ENCODE data around the gene MOV10L1.
"Not testable (repeated sequence)": the region's sequence is repeated elsewhere in the genome, so short reads cannot be mapped to it uniquely, and the experiment has no call there.

MOV10L1 gene

DNA sequence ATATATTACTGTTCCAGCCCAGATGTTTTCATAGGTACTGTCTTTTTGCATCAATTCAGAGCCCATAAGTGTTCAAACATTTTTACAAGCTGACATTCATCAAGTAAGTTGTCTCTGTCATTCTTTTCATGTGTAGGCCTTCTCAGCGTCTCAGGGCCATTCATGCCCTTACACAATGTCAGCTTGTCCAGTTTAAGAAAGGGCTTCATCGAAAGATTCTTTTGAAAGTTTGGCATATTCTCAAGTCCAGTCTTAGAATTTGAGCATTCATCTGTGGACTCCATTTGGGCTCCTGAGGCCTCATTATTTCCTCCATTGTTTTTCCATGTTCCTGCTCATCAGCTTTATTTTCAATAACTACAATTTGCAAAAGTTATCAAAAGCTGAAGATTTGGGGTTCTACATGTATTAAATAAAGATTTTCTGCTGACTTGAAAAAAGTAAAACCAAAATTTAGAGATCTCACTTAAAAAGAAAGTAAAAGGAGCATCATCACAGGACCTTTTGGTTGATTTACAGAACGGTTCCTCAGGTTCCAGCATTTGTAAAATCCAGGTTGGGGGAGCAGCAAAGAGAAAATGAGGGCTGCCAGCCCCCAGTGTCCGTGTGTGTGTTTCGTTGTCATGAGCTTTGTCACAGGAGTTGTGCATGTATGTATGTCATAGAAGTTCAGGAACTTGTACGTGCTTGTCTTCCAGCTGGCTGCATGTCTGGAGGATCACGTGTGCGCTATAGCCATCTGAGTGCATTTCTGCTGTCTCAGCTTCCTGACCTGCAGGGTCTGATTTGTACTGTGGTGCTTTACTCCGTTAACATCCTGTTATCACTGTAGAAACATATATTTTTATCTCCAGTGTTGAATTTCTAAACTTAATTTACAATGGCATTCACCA lies 15.6 kb downstream of the MOV10L1 start:
- no peak for DNase-seq

DNA sequence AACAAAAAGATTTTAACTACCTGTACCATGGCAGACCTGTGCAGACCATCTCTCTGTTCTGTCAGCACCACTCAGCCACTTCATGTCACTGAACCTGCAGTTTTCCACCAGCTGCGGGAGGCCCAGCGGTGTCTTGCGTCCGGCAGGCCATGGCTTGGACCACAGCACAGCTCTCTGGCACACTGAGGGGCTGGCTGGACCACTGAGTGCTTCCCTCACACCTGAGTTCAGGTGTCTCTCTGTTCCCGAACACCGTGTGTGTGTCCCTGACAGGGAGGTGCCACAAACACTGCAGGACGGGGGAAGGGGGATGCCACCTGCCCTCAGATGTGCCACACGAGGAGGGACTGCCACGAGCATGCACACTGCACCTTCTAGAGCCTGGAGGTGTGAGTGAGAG lies 17.7 kb downstream of the MOV10L1 start:
- DNase-seq = no peak

GRCh38 chr22:50111056-50111455 lies 21.2 kb downstream of the MOV10L1 start:
- no peak for DNase-seq

- DNase-seq = no peak
These were observed 22.6 kb downstream of the MOV10L1 start for GRCh38 chr22:50112151-50113118.

DNA sequence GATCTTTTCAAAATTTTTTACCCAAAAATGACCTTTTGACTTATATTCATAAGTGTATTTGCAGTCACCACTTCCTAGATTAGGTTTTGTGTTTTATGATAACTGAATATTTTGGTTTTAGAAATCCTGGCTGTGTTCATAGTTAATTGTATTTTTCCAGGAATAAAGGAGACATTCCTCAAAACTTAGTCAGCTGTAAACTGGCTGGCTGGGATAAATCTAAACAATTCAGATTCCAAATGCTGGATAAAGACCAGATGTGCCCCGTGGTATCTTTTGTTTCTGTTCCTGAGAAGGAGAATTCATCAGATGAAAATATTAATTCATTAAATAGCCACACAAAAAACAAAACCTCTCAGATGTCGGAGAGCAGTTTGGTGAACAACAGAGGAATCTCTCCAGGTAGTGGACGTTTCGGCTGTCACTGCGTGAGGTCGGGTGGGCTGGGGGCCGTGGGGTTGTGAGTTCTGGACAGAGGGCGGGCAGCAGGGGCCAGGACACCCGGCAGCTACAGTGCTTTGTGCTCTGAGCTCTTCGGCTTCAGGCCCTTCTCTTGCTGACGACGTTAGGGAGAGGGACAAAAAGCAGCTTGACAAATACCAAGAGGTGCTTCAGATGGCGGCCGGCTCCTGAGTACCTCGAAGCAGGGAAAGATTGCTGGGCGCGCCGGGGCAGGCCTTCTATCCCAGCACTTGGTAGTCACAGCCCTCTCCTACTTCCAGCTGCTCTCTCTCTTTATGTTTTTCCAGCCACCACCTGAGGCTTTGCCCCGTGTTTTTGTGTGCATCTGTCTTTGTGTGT lies 24.6 kb downstream of the MOV10L1 start:
- no peak for DNase-seq

DNA sequence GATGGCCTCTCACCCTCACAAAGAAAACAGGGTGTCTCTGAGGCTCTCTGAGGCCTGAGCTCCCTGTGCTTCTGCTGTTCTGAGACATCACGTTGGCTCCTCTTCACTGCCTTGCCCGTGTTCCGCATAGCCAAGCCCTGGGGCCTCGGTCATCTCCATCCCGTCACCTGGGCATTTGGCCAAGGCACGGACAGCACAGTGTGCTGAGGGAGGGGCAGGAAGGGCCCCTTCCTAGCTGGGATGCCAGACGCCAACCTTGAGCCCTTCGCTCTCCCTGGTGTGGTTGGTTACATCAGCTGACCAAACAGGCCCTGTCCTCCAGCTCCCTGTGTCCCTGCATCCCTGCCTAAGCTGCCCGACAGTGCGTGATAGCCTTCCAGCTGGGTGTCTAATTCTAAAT lies 25.9 kb downstream of the MOV10L1 start:
- DNase-seq = no peak

GRCh38 chr22:50117168-50117762 lies 27.5 kb downstream of the MOV10L1 start:
- no peak for DNase-seq

GRCh38 chr22:50118129-50118528 lies 28.3 kb downstream of the MOV10L1 start:
- no peak for DNase-seq

DNA sequence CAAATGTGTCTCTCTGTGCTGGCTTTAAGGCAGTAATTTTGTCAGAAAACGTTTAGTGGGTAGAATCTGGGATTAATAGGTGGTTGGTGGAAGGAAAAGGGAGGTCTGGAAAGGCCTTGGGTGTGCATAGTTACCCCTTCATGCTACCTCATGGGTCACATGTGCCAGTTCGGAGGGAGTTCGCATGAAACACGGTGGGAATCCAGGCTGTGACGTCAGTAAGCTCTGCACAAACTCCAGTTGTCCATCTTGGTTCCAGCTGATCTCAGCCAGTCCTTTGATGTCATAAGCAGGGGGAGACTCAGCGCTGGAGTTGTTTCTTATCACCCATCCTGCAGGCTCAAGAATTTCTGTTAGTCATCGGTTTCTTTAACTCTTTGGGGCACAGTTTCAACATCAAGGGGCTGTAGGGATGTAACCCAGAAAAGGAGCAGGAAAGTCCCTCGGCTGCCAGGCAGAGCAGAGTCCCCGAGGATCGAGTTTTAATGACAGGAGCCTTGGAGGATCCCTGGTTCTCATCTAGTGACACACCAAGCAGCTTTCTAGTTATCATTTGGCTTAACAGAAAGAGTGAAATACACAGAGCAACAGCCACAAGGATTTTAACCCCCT lies 28.9 kb downstream of the MOV10L1 start:
- DNase-seq = no peak

DNA sequence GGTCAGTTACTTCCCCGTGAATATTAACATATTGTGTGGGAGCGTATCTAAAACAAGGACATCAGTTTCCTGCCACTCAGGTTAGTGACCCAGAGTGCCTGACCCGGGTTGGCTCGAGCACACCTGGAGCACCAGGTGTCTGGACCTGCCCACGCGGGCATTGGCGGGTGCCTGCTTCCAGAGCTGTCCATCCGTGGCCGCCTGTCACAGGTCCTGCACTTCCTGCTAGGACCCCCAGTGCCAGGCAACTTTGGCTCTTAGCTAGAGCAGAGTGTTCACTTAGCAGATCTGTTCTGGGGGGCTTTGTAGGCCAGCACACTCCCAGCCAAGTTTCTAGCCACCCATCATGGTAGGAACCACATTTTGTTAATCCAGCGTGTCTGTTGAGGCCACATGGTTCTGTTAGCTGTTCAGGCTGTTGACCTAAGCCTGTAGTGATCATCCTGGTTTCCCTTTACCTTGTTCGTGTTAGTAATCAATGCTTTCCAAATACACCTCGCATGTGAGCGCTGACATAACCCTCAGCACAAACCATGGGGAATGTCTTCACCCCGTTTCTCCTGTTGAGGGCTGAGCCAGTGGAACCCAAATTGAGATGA lies 29.5 kb downstream of the MOV10L1 start:
- no peak for DNase-seq

GRCh38 chr22:50119768-50120251 lies 30.0 kb downstream of the MOV10L1 start:
- DNase-seq = no peak

GRCh38 chr22:50121202-50121740 lies 31.5 kb downstream of the MOV10L1 start:
- DNase-seq = no peak

DNA sequence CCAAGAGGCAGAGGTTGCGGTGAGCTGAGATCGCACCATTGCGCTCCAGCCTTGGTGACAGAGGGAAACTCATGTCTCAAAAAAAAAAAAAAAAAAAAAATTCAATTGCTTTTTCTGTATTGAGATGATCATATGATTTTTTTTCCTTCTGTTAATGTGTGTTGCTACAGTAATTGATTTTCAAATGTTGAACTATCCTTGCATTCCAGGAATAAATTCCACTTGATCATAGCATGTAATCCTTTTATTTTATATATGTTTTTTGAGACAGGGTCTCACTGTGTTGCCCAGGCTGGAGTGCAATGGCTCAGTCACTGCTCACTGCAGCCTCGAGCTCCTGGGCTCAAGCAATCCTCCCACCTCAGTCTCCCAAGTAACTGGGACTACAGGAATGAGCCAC lies 33.3 kb downstream of the MOV10L1 start:
- no peak for DNase-seq

GRCh38 chr22:50125029-50125428 lies 35.2 kb downstream of the MOV10L1 start:
- DNase-seq = no peak

- DNase-seq = no peak
These were observed 39.4 kb downstream of the MOV10L1 start for GRCh38 chr22:50129121-50129736.

- no peak for DNase-seq
These were observed 42.1 kb downstream of the MOV10L1 start for GRCh38 chr22:50131894-50132293.

DNA sequence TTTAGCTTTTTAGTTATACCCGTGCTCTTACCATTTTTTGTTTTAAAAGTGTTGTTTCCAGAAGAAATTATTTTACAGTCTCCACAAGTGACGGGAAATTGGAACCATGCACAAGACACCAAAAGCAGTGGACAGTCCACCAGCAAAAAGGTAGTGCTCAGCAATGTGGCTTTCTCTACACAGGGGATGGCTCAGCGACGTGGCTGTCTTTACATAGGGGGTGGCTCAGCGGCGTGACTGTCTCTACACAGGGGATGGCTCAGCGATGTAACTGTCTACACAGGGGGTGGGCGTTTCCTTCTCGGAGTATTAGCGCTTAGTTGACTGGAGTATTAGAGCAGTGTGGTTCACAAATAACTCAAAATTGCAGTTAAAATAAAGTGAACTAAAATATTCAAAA lies 44.7 kb downstream of the MOV10L1 start:
- DNase-seq = no peak

DNA sequence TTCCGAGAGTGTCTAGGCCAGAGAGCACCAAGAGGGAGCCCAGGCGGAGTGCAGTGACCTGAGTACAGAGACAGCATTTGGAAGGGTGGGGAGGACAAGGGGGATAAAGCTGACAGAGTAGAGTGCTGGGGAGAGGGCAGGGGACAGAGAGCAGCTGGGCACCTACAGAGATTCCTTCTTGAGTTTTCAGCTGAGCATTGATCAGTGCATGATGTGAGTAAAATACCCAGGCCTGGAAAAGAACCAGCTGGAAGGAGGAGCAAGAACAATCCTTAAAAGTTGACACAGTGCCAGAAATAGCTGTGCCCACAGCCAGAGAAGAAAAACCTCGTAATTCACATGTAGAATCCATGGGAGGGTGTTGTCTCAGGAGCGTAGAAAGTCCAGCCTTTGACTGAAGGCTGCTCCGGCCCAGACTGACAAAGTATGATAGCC lies 46.8 kb downstream of the MOV10L1 start:
- DNase-seq = no peak

- not testable (repeated sequence) for DNase-seq
These were observed 47.5 kb downstream of the MOV10L1 start for GRCh38 chr22:50137277-50137676.

DNA sequence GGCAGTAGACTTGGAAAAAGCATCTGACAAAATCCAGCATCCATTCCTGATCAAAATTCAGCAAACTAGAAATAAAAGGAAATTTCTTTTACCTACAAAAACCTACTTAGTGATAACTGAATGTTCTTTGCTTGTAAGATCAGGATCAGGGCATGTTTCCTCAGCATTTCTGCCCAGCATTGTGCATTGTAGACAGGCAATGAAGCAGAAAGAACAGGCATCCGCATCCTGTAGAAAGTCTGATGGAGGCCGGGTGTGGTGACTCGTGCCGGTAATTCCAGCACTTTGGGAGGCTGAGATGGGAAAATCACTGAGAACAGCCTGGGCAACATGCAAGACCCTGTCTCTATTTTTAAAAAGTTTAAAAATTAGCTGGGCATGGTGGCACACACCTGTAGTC lies 48.2 kb downstream of the MOV10L1 start:
- no peak for DNase-seq
